CD14-positive monocyte (primary cell): ENCODE data around the gene ACSF3. TPM values are rescaled to one million over a fixed set of nuclear protein-coding genes. Genes with fewer than 3 reads are reported as not detected.
A peak's percentile ranks its signal among the peaks of the same experiment; 100 is the strongest.

Experiments used
- DNase-seq, 3 donors: peaks; one replicate each; pipeline ENCODE4 v3.0.0-alpha.2; 2011 to 2022
- H2AFZ ChIP-seq: 2 replicates; pipeline ENCODE4 v1.6.0; 2012; ENCODE audit warnings: mild to moderate bottlenecking, low read depth, low read length, inconsistent platforms; ENCODE audit not compliant: insufficient read depth, poor library complexity, severe bottlenecking
- H3K27ac ChIP-seq, 2 donors: 1 replicate in 1 of 2; 2 replicates in 1 of 2; pipeline ENCODE4 v1.5.1; 2012 to 2013; ENCODE audit warnings: low read length in 2 of 2, control low read depth in 1 of 2, inconsistent platforms in 1 of 2, low read depth in 1 of 2, mild to moderate bottlenecking in 1 of 2
- H3K27me3 ChIP-seq, 2 donors: one replicate each; pipeline versions ENCODE4 v1.6.0 to v1.6.1; 2011 to 2013; ENCODE audit warnings: low read length in 2 of 2; ENCODE audit not compliant: control insufficient read depth in 2 of 2, insufficient read depth in 2 of 2
- H3K36me3 ChIP-seq, 2 donors: replicated peaks in 1 of 2; 1 replicate in 1 of 2; 2 replicates in 1 of 2; pipeline versions ENCODE4 v1.5.1 to v1.6.1; 2012 to 2013; ENCODE audit warnings: low read length in 2 of 2, control low read depth in 1 of 2, inconsistent platforms in 1 of 2, mild to moderate bottlenecking in 1 of 2; ENCODE audit not compliant: insufficient read depth in 2 of 2, control insufficient read depth in 1 of 2
- H3K4me1 ChIP-seq, 2 donors: 1 replicate in 1 of 2; 2 replicates in 1 of 2; pipeline versions ENCODE4 v1.5.1 to v1.6.1; 2012 to 2013; ENCODE audit warnings: low read length in 2 of 2, control low read depth in 1 of 2, inconsistent platforms in 1 of 2, mild to moderate bottlenecking in 1 of 2, moderate library complexity in 1 of 2; ENCODE audit not compliant: insufficient read depth in 2 of 2, control insufficient read depth in 1 of 2
- H3K4me2 ChIP-seq: replicated peaks from 2 replicates; pipeline ENCODE3; 2012; ENCODE audit warnings: low read length, moderate library complexity, mild to moderate bottlenecking; ENCODE audit not compliant: poor library complexity, severe bottlenecking; ENCODE audit errors: extremely low read depth
- H3K4me3 ChIP-seq, 3 experiments: fragments of 200-600 bp in 1 of 3; sonication (generic) in 1 of 3; replicated peaks in 1 of 3; 1 replicate in 2 of 3; 2 replicates in 1 of 3; pipeline ENCODE4 v1.5.1; 2011 to 2013; ENCODE audit warnings: low read length in 3 of 3, mild to moderate bottlenecking in 3 of 3, control low read depth in 2 of 3, low read depth in 2 of 3, inconsistent platforms in 1 of 3, moderate library complexity in 1 of 3
- H3K79me2 ChIP-seq: 2 replicates; pipeline ENCODE4 v1.6.0; 2012; ENCODE audit warnings: mild to moderate bottlenecking, control low read depth, inconsistent platforms, low read length, moderate library complexity; ENCODE audit not compliant: insufficient read depth
- H3K9ac ChIP-seq: 2 replicates; pipeline ENCODE4 v1.6.0; 2017; ENCODE audit warnings: low read length, mild to moderate bottlenecking; ENCODE audit not compliant: insufficient read depth, poor library complexity, severe bottlenecking
- H3K9me3 ChIP-seq, 2 donors: replicated peaks in 1 of 2; 1 replicate in 1 of 2; 2 replicates in 1 of 2; pipeline versions ENCODE4 v1.5.1 to v1.6.1; 2012 to 2013; ENCODE audit warnings: low read length in 2 of 2, control low read depth in 1 of 2; ENCODE audit not compliant: control insufficient read depth in 1 of 2, insufficient read depth in 1 of 2
- H4K20me1 ChIP-seq: 2 replicates; pipeline ENCODE4 v1.6.0; 2012; ENCODE audit warnings: mild to moderate bottlenecking, low read length, control low read depth, moderate library complexity; ENCODE audit not compliant: insufficient read depth
- H3K27ac Mint-ChIP-seq, 7 donors: one replicate each; pipeline ENCODE4 v1.8.0; 2020; ENCODE audit warnings: mild to moderate bottlenecking in 7 of 7, mixed read lengths in 7 of 7, moderate library complexity in 6 of 7, inconsistent platforms in 2 of 7
- H3K27me3 Mint-ChIP-seq, 3 donors: one replicate each; pipeline ENCODE4 v1.8.0; 2021 to 2022; ENCODE audit warnings: low read depth in 3 of 3, mild to moderate bottlenecking in 3 of 3, mixed read lengths in 3 of 3, moderate library complexity in 3 of 3, inconsistent platforms in 1 of 3
- H3K36me3 Mint-ChIP-seq, 2 donors: one replicate each; pipeline ENCODE4 v1.8.0; 2020; ENCODE audit warnings: mixed read lengths in 2 of 2, inconsistent platforms in 1 of 2, mild to moderate bottlenecking in 1 of 2
- H3K4me1 Mint-ChIP-seq: one replicate; pipeline ENCODE4 v1.8.0; 2020; ENCODE audit warnings: mild to moderate bottlenecking, mixed read lengths
- H3K4me3 Mint-ChIP-seq, 2 donors: one replicate each; pipeline ENCODE4 v1.8.0; 2020; ENCODE audit warnings: mild to moderate bottlenecking in 2 of 2, mixed read lengths in 2 of 2, moderate library complexity in 1 of 2
- H3K9me3 Mint-ChIP-seq, 7 donors: one replicate each; pipeline ENCODE4 v1.8.0; 2020 to 2022; ENCODE audit warnings: mixed read lengths in 7 of 7, mild to moderate bottlenecking in 6 of 7, moderate library complexity in 6 of 7, inconsistent platforms in 2 of 7
- CTCF ChIP-seq: fragments of 200-600 bp; IDR thresholded peaks from one replicate; pipeline ENCODE4 v1.8.0; 2022; ENCODE audit warnings: antibody characterized with exemption, mild to moderate bottlenecking
- WGBS: methylation state at CpG from one replicate; pipeline ENCODE4 v1.1.5; 2013; ENCODE audit warnings: missing lambda C conversion rate; ENCODE audit not compliant: insufficient coverage; 5-methylcytosine and 5-hydroxymethylcytosine counted together
- intact Hi-C, 2 donors: fragments of 100-400 bp; cut with micrococcal nuclease; formaldehyde crosslinking; loops; one replicate each; pipeline versions ENCODE4 v1.15.0 to v1.15.1; 2023
- polyA plus RNA-seq, 3 donors: library from polyadenylated mRNA; depleted of rRNA in 1 of 3; unstranded in 2 of 3; stranded (reverse) in 1 of 3; fragments of 300-500 nt in 2 of 3; fragments of >200 nt in 1 of 3; fragmentation: Illumina TruSeq in 2 of 3; gene quantifications; 1 replicate in 2 of 3; 2 replicates in 1 of 3; pipeline ENCODE4 v1.2.3, GENCODE V29; 2012 to 2021

Gene ACSF3
- polyA plus RNA-seq, 3 donors: 23.5 to 26.7 (median 26.4) TPM

- Histone ChIP-seq H3K27me3 (no peaks in the 10 kb centered on the region), H2AFZ (peak overlapping the region; percentile 19), H3K9ac (peak overlapping the region; percentile 61), H3K9me3 (no peaks in the 10 kb centered on the region), H3K27ac (peak overlapping the region; percentile 65 to 88), H4K20me1 (no peaks in the 10 kb centered on the region), H3K79me2 (no peaks in the 10 kb centered on the region), H3K4me3 (peak overlapping the region; percentile 20 to 72 (median 30)), H3K4me2 (peak overlapping the region; percentile 77), H3K36me3 (peaks cover 39 to 66% of the 10 kb centered on the region in 2 donors), H3K4me1 (peaks cover 40 to 50% of the 10 kb centered on the region in 2 donors)
- peaks cover 0 to 2% (median 0%) of the 10 kb centered on the region in 3 donors for H3K27me3 Mint-ChIP-seq
- H3K27ac Mint-ChIP-seq: peak overlapping the region; percentile 92 to 99 (median 96)
- H3K36me3 Mint-ChIP-seq: peaks cover 39 to 40% of the 10 kb centered on the region in 2 donors
- peaks cover 44% of the 10 kb centered on the region for H3K4me1 Mint-ChIP-seq
- DNase-seq: no peak
- TF ChIP-seq CTCF: no peak
- WGBS: 62% methylated on average over 32 of the region's 33 CpGs
- peaks cover 0 to 2% (median 0%) of the 10 kb centered on the region in 7 donors for H3K9me3 Mint-ChIP-seq
- H3K4me3 Mint-ChIP-seq: peak overlapping the region; percentile 81 to 89
- intact Hi-C loops: loop anchor here (2.0 to 10.0 kb wide), 3 partner anchors 152 to 544 kb away; partner anchors contain the start of genes CTU2 (in 1 of the 2), RNF166 (in 1 of the 2) and ZC3H18 (in 1 of the 2)
Observed at GRCh38 chr16:89114159-89114981, 20.7 kb downstream of the ACSF3 start.

- Histone ChIP-seq H4K20me1 (no peaks in the 10 kb centered on the region), H3K27ac (peak overlapping the region; percentile 65 to 88), H3K27me3 (no peaks in the 10 kb centered on the region), H3K79me2 (no peaks in the 10 kb centered on the region), H3K4me3 (peak overlapping the region; percentile 25 to 72 (median 30)), H2AFZ (peak overlapping the region; percentile 19), H3K9me3 (no peaks in the 10 kb centered on the region), H3K4me2 (peak overlapping the region; percentile 77), H3K4me1 (peaks cover 42 to 52% of the 10 kb centered on the region in 2 donors), H3K36me3 (peaks cover 45 to 68% of the 10 kb centered on the region in 2 donors), H3K9ac (peak overlapping the region; percentile 61)
- Mint-ChIP-seq H3K4me3 (peak overlapping the region; percentile 81 to 89), H3K4me1 (peaks cover 45% of the 10 kb centered on the region), H3K9me3 (peaks cover 0 to 2% (median 0%) of the 10 kb centered on the region in 7 donors), H3K27ac (peak overlapping the region; percentile 92 to 99 (median 96)), H3K36me3 (peaks cover 44 to 45% of the 10 kb centered on the region in 2 donors), H3K27me3 (peaks cover 0 to 2% (median 0%) of the 10 kb centered on the region in 3 donors)
- TF ChIP-seq CTCF: no peak
- intact Hi-C loops: loop anchor here (2.0 to 10.0 kb wide), 2 partner anchors 411 to 545 kb away; partner anchors contain the start of genes CTU2 (in 1 of the 2), RNF166 (in 1 of the 2) and ZC3H18 (in 1 of the 2)
- 0% methylated on average over 21 of the region's 25 CpGs for WGBS
- peak; percentile 93 to 98 (median 96) for DNase-seq
Observed at GRCh38 chr16:89115216-89115861, 21.7 kb downstream of the ACSF3 start.
